Glutamatergic neuron (in vitro differentiated cells): ENCODE results near the gene PARG. TPM values are rescaled to one million over a fixed set of nuclear protein-coding genes. Genes with fewer than 3 reads are reported as not detected.
"Not testable (repeated sequence)": the region's sequence is repeated elsewhere in the genome, so short reads cannot be mapped to it uniquely, and the experiment has no call there.

Experiments
- DNase-seq: peaks from one replicate; pipeline ENCODE4 v3.0.0; 2022
- H3K27ac Mint-ChIP-seq: one replicate; pipeline ENCODE4 v1.8.0; 2020; ENCODE audit warnings: mild to moderate bottlenecking, mixed read lengths, inconsistent platforms; ENCODE audit not compliant: unreplicated experiment
- H3K27me3 Mint-ChIP-seq: one replicate; pipeline ENCODE4 v1.8.0; 2020; ENCODE audit warnings: mild to moderate bottlenecking, moderate library complexity, mixed read lengths, inconsistent platforms; ENCODE audit not compliant: unreplicated experiment
- H3K36me3 Mint-ChIP-seq: one replicate; pipeline ENCODE4 v1.8.0; 2020; ENCODE audit warnings: mild to moderate bottlenecking, mixed read lengths, inconsistent platforms; ENCODE audit not compliant: unreplicated experiment
- H3K4me1 Mint-ChIP-seq: one replicate; pipeline ENCODE4 v1.8.0; 2020; ENCODE audit warnings: mild to moderate bottlenecking, low read depth, mixed read lengths, inconsistent platforms; ENCODE audit not compliant: unreplicated experiment
- H3K4me3 Mint-ChIP-seq: one replicate; pipeline ENCODE4 v1.8.0; 2020; ENCODE audit warnings: mild to moderate bottlenecking, mixed read lengths, inconsistent platforms; ENCODE audit not compliant: unreplicated experiment
- H3K9me3 Mint-ChIP-seq: one replicate; pipeline ENCODE4 v1.8.0; 2020; ENCODE audit warnings: mild to moderate bottlenecking, moderate library complexity, mixed read lengths, inconsistent platforms; ENCODE audit not compliant: unreplicated experiment
- total RNA-seq: library from RNA; stranded (reverse); fragmentation: NEBNext Ultra II Directional; extraction: Animal tissue kit (Norgen Biotek cat#: 25700); gene quantifications from one replicate; pipeline ENCODE4 v1.2.1, GENCODE V29; 2021; ENCODE audit not compliant: unreplicated experiment
- TF ChIP-seq, protein P1 (sequence below): fragments of 200-600 bp; sonication (generic); IDR thresholded peaks from one replicate; pipeline ENCODE4 v1.5.0; 2021; ENCODE audit not compliant: partially characterized antibody, unreplicated experiment

The PARG gene
- total RNA-seq, 1 donor from 2014 or later = 53.3 TPM

DNA sequence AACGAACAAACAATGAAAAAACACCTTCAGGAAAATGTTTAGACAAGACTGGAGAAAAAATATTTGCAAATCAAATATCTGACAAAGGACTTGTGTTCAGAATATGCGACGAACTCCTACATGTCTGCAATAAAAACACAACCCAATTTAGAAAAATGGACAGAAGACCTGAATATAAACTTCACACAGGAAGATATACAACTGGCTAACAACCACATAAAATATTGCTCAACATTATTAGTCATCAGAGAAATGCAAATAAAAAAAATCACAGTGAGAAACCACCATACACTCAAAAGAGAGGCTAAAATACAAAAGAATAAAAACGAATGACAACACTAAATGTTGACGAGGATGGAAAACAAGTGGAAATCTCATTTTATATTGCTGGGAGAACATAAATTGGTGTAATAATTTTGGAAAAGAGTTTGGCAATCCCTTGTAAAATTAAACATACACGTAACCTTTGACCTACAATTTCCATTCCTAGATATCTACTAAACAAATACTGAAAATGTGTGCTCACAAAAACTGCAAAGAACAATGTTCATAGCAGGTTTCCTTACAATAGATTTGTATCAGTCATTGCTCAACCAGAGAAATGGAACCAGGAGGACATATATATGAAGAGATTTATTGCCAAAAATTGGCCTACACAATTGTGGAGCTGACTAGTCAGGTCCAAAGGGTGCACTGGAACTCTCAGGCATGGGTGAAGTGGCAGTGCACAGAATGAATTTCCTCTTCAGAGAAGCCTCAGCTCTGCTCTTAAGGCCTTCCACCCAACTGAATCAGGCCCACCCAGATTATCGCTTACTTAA is 96.8 kb downstream of the PARG start:
- Mint-ChIP-seq H3K36me3 (peaks cover 8% of the 10 kb centered on the region), H3K4me1 (no peaks in the 10 kb centered on the region), H3K9me3 (no peaks in the 10 kb centered on the region), H3K27ac (no peak overlapping the region), H3K4me3 (no peak overlapping the region), H3K27me3 (no peaks in the 10 kb centered on the region)
- TF ChIP-seq, protein P1, sequence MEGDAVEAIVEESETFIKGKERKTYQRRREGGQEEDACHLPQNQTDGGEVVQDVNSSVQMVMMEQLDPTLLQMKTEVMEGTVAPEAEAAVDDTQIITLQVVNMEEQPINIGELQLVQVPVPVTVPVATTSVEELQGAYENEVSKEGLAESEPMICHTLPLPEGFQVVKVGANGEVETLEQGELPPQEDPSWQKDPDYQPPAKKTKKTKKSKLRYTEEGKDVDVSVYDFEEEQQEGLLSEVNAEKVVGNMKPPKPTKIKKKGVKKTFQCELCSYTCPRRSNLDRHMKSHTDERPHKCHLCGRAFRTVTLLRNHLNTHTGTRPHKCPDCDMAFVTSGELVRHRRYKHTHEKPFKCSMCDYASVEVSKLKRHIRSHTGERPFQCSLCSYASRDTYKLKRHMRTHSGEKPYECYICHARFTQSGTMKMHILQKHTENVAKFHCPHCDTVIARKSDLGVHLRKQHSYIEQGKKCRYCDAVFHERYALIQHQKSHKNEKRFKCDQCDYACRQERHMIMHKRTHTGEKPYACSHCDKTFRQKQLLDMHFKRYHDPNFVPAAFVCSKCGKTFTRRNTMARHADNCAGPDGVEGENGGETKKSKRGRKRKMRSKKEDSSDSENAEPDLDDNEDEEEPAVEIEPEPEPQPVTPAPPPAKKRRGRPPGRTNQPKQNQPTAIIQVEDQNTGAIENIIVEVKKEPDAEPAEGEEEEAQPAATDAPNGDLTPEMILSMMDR = no peak
- no peak for DNase-seq

DNA sequence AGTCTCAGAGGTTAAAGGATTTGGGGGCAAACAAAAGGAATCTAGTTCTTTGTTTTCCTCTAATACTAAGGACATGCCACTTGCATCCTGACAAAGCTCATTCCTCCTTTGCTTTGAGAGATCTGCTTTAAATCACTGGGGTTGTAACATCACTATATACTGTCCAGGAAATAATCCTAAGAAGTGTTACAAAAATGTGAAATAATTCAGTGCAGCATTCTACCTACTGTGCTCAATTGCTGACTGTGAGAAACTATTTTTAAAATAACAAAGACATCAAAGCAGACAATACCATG is 99.5 kb downstream of the PARG start:
- H3K9me3 Mint-ChIP-seq, H3K27ac Mint-ChIP-seq: not testable (repeated sequence)

DNA sequence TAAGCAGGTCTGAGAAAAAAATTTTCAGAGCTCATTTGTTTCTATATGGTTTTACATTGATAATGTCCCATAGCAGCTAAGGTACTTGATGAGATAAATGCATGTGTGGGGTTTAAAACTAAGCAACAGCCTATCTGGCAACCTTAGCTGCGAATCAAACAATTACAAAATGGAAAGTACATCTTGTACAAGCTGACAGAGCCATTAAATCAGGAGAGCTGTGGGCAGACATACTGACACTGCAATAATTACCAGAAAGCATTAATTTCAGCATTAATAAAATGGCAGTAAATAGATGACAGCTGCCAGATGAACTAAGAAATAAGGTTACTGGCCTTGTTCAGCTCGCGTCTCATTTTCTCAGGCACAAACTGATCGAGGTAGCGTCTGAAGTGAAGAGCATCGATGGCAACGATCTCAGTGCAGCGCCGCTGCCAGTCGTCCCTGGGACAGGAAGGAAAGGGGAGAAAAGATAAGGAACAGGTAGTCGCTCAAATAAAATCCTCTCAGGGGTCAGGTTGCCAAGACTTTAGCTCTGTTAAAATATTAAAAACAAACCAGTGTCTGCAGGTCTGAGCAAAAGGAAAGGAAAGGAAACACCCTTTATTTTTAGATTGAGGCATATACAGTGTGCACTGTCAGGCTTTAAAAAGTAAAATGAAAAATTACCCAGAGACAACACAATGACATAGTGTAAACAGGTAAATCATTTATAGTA is 100.1 kb downstream of the PARG start:
- Mint-ChIP-seq H3K9me3 (no peaks in the 10 kb centered on the region), H3K36me3 (peaks cover 8% of the 10 kb centered on the region), H3K27ac (no peak overlapping the region), H3K4me1 (peaks cover 3% of the 10 kb centered on the region), H3K4me3 (no peak overlapping the region), H3K27me3 (no peaks in the 10 kb centered on the region)
- DNase-seq = no peak
- TF ChIP-seq, protein P1 = no peak

More for the DNA sequence above, 99.5 kb downstream of the PARG start:
- H3K4me1 Mint-ChIP-seq, H3K36me3 Mint-ChIP-seq, H3K27me3 Mint-ChIP-seq, DNase-seq, H3K4me3 Mint-ChIP-seq: not testable (repeated sequence)

DNA sequence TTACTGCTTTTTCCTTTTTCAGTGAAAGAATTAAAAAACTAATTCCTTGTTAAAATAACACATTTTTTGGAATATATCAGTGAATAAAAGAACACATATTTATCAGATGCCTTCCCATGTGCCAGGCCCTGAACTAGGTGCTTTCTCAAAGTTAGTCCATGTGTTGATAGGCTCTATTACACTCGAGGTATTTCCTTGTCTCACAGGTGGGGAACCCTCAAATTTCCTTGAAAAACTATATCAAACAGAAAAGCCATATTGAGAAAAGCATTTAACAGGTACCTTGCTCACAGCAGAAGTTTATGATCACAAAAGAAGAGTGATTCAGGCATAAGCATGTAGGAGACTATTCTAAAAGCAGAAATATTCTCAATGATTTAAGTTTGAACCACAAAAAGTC is 104.1 kb downstream of the PARG start:
- Mint-ChIP-seq H3K9me3 (no peaks in the 10 kb centered on the region), H3K27ac (no peak overlapping the region), H3K27me3 (no peaks in the 10 kb centered on the region), H3K4me3 (no peak overlapping the region), H3K36me3 (no peaks in the 10 kb centered on the region), H3K4me1 (peaks cover 3% of the 10 kb centered on the region)
- no peak for DNase-seq
- TF ChIP-seq, protein P1 = no peak

DNA sequence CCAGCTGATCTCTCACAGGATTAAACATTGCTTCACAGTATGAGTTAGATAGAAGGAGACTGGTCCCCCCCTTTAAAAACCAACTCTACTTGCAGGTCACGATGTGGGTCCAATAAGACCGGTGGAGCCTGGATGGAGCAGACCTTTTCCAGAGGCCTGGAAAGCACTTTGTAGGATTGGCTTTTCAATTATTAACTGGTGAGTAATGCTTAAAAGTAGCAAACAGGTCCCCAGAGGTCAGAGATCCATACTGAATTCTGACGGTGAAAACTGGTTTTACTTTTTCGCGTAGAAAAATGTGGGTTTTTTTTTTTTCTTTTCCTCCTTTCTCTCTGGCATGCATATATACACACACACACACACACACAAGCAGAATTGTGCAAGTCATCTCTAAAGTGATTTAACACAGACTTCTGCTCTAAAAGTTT is 104.8 kb downstream of the PARG start:
- no peak for DNase-seq
- H3K27me3 Mint-ChIP-seq = no peaks in the 10 kb centered on the region
- H3K27ac Mint-ChIP-seq = no peak overlapping the region
- H3K4me1 Mint-ChIP-seq = peaks cover 3% of the 10 kb centered on the region
- no peak overlapping the region for H3K4me3 Mint-ChIP-seq
- no peaks in the 10 kb centered on the region for H3K9me3 Mint-ChIP-seq
- H3K36me3 Mint-ChIP-seq = no peaks in the 10 kb centered on the region
- TF ChIP-seq, protein P1 = no peak
